HS-27A (cell line): ENCODE results near the gene FHOD1.

ENCODE experiments used
- DNase-seq: peaks from one replicate; pipeline ENCODE4 v3.0.0-alpha.2; 2012; ENCODE audit warnings: low read depth, missing footprints

FHOD1 gene

DNA sequence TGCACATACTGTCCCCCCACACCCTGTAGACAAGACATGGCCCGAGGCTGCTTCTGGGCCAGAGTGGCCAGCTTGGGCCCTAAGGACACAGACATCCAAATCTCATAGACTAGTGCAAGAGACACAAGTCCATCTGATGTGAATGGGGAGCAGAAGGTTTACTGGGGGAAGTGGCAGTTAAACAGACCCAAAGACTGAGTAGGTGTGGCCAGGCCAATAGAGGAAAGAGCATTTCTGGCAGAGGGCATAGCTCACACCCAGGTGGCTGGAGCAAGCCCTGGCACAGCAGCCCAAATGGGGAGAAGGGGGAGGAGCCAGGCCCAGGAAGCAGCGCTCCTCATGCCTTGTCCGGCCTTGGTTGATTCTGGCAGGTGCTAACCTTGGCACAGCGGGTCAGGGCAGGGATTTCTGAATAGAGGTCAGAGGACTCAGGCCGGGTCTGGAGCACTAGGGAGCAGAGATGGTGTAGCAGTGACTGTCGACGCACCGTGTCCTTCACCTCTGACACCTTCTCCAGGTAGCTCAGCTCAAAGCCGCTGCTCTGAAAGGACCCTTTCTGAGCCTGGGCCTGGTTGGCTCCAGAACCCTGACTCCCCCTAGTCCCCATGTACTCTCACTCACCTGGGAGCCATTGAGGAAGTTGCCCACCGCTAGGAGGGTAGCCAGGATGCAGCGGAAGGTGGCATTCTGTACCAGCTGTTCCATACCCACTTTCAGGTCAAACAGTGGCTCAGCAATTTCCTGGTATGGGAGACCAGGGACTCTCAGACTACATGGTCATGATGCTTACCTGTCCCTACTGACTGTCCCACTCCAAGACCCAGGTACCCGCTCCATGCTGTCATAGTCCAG lies 16.2 kb downstream of the FHOD1 start:
- no peak for DNase-seq

DNA sequence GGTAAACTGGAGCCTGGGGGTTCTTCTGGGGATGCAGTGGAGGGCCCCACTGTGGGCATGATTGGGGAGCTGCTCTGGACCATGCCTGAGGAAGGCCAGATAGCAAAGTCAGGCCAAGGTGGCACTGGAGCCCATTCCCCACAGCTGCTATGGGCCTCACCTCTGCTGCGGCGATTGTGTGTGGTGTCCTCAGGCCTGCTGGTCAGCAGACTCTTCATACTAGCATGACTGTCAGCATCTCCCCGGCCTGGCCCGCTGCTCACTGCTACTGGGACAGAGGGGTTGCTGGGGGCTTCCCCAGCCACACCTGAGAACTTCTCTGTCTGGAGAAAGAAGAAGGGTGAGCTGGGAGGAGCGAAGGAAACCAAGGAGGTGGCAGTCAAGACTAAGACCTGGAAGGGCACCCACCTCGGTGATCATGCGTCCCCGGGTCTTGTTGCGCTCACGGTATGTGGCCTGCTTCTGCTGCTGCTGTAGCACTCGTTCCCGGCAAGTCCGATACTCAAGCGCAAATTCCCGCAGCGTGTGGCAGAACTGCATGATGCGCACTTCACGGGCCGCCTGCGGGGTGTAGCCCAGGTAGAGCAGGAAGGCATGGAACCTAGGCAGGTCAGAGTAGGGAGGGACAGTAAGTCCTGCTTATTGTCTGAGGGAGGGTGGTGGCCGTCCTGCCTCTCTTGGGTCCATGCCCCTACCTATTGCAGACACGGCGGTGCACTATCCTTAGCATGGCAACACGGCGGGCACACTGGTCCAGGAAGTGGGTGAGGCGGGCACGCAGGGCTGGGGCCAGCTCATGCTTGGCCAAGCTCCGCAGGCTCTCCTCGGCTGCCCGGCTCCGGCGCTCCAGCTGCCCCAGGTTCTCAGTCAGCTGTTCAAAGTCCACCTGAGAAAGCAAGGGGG lies 17.1 kb downstream of the FHOD1 start:
- DNase-seq = no peak

DNA sequence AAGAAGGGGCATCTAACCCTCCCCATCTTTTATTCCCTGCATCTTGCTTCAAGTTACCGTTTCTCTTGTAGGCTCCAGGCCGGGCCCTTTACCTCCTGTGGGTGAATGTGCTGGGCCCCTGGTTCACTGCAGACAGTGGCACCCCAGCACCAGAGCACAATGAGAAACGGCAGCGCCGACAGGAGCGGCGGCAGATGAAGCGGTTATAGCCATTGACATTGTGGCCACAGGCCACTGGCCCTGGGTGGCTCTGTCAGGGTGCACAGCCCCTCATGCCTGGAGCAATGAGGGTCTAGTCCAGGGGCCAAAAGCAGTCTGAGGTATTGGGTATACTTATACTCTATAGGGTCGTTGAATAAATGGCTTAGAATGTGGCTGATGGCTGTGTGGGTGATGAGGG lies 18.4 kb downstream of the FHOD1 start:
- DNase-seq = no peak

DNA sequence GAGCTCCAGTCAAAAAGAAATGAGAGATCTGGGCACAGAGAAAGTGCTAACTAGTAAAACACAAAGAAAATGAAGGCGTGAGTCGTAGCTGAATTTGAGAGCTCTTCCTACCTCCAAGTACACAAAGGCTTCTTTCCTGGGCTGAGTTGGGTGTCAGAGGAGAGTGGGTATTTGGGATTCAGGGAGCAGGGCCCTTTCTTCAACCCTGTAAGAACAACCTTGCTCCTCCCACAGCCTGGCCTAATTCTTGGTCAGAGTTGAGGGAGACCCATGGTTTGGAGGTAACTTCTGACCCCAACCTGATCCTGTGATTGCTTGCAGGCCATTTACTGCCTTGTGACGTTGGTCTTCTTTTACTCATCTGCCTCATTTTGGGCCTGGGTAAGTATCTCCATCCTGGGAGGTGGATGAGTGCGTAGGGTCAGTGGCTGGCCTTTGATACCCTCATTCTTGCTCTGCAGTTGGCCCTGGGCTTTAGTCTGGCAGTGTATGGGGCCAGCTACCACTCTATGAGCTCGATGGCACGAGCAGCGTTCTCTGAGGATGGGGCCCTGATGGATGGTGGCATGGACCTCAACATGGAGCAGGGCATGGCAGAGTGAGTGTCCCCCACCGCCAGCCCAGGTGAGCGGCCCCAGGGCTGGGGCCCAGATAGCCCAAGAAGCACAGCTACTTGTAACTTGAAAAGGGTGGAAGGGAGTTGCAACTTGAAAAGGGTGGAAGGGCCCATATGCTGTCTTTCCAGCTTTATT lies 19.1 kb downstream of the FHOD1 start:
- DNase-seq = no peak

DNA sequence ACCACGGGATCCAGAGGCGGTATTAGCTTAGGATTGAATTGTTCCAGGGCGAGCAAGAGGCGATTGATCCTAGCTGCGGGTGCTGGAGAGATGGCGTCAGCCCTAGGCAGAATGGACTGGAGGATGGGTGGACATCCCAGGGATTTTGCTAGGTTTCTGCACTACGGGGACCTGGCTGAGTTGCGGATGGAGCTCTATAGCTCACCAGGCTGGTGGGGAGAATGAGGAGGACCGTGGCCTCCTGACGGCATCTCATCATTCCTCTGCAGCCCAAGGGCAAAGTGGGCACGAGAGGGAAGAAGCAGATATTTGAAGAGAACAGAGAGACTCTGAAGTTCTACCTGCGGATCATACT lies 19.7 kb downstream of the FHOD1 start:
- no peak for DNase-seq

DNA sequence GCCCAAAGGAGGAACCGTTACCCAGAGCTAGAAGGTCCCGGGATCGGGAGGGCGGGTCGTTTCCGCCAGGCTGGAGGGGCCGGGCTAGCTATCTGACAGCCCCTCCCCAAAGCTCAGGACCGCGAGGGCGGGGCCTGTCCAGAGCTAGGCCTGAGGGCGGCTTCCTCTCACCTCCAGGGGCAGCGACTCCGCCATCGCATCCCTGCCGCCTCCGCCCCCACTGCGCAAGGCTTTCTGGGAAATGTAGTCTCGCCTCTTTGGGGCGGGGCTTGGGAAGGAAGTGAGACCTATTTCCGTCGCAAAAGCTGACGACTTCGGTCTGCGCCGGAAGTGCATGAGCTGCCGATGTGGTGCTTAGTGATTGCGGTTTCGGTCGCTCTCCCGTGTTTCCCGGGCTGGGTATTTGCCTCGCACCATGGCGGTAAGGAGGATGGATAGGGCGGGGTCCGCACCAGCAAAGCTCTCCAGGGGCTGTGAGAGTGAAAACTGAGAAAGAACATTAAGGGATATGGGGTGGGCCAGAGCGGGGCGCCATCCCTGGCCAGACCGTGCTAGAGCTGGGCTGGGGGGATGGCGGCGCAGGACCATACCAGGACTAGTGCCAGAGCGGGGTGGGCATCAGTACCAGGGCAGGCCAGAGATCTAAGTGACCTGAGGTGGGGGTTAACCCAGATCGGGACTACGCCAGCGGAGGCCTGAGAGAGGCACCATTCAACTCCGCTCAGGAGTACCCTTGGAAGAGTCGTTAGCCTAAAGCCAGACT lies 20.3 kb downstream of the FHOD1 start, which contains the start of gene TMEM208:
Gene TMEM208, plus strand, starts transcription at position 327 of the 763 bp plus-strand sequence. Its CDS starts 89 bp downstream, at position 416.
- peak; percentile 97 for DNase-seq

- DNase-seq = no peak
Measured at GRCh38 chr16:67226295-67226803, 20.9 kb downstream of the FHOD1 start.

DNA sequence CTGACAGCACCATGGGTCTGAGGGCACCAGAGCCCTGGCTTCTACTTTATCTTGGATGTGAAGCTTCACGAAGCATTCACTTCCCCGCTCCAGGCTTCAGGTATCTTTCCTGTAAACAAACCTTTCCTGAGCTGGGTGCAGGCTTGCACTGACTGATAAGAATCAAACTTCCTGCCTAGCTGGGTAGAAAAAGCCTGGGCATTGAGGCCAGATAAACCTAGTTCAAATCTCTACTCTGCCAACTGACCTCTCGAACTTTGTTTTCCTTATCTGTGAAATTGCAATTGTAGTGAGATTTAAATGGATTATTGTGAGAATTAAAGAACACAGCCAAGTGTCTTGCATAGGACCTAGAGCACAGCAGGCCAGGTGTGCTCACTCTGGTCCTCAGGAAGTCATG lies 23.3 kb downstream of the FHOD1 start:
- DNase-seq = no peak

DNA sequence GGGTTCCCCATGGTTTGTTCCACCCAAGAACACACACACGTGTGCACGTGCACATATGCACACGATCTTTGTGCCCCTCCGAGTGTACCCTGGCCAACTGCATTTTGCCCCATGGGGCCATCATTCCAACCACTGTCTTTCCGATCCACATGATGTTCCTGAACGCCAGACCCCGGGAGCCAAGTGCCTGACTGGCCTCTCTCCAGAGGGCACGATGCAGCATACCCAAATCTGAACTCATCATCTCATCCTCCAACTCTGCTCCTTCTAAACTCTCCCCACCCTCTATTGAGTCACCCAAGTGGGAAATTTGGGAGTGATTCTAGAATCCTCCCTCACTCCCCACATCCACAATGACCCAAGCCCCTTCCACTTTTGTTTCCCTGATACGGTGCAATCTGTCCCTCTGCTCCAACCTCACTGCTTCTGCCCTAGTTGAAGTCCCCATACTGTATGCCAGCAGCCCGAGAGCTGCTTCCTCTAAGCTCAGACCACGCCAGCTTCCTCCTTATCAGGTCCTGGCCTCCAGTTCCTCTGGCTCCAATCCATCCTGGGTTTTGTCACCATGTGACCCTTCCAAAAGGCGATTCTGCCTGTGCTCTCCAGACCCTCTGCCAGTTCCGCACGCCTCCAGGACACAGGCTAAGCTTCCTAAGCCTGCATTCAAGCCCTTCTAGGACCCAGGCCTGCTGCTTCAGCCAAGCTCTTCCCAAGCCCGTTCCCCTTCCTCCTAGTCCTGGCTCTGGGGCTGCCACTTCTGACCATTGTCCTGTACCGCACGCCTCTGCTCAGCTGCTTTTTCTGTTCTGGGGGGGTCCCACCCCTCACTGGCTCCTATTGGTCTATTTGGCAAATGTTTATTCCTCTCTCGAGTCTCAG lies 30.4 kb downstream of the FHOD1 start:
- no peak for DNase-seq

DNA sequence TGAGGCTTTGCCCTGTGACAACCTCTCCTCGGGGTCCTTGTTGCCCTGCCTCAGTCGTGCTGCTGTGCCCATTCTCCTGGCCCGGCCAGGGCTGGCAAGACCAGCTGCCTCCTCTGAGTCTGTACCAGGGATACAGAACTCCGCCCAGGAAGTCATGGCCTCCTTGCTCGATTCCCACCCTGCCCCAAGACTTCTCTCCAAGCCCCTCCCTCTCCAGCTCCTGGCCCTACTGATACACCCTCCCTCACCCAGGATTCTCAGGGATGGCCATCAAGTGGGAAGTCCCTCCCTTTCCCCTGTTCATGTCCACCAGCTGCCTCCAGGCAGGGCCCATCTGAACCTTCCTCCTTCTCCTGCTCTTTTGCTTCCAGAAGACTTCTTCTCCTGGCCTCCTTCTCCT lies 31.6 kb downstream of the FHOD1 start:
- DNase-seq = no peak

DNA sequence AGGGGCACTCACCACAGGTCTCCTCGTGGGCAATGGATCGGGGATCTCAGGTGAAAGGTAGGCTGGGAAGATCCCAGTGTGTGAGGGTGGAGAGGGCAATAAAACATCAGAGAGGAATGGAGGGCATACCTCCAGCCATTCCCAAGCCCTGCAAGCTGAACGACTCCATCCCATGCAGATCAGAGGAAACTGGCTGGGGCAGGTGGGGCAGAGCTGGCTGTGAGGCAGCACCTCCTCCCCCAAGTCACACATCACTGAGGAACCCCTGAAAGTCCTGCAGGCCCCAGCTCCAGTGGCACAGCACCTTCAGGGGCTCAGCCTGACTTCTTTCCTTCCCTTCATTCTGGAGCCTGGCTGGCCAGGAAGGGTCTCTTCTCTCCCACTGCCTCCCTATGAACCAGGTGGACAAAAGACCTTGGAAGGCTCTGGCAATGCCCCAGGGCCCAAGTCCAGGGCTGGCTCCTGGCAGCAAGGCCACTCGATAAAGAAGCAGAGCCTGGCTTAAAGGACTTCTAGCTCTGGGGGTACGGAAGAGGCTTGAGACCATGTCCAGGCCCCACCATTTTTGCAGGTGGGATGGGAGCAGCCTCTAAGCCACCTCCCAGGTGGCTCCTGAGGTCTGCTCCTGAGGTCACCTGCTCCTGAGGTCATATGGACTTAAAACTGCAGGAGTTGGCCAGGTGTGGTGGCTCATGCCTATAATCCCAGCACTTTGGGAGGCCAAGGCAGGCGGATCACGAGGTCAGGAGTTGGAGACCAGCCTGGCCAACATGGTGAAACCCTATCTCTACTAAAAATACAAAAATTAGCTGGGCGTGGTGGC lies 33.9 kb downstream of the FHOD1 start:
- no peak for DNase-seq

DNA sequence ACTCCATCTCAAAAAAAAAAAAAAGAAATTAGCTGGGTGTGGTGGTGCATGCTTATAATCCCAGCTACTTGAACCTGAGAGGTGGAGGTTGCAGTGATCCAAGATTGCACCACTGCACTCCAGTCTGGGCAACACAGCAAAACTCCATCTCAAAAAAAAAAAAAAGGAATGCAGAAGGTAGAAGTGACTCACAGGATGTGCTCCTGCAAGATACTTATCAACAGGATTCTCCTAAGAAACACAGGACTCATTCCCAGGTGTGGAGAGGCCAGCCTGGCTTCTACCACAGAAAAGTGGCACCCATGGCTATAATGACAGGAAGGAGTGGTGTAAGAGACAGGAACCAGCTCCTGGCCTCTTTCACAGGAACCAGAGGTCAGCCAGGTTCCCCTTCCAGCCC lies 34.5 kb downstream of the FHOD1 start:
- no peak for DNase-seq

- DNase-seq = no peak
Measured at GRCh38 chr16:67211674-67212073, 35.6 kb downstream of the FHOD1 start.

DNA sequence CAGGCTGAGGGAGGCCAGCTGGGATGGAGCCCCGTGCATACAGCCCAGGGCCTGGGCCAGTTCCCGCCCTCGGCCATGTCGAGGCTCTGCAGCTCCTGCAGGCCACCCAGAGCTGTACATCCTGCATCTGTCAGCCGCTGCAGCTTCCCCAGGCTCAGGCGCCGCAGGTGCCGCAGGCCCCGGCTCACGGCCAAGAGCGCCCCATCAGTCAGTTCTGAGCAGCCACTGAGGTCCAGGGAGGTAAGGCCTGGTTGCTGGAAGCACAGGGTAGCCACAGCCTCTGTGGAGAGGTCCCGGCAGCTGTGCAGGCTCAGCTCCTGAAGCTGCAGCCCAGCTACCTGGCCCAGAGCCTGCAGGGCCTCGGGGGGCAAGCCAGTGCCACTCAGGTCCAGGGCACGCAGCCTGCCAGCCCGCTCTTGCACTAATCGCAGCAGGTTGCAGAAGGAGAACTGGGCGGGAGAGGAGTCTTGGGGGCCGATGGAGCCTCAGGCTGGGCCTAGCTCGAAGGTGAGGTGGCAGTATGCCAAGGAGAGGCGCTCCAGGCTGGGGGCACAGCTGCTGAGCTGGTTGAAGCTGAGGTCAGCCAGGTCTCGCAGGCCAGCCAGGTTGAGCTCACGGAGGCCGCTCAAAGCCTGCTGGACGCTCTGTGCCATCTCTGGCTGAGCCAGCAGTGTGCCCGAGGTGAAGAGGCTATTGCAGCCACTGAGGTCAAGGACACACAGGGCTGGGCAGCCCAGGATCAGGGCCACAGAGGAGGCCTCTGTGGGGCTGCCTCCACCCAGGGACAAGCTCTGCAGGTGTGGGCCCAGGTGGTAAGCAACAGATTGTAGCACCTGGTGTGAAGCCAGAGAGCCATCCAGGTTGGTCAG lies 37.0 kb downstream of the FHOD1 start:
- no peak for DNase-seq

DNA sequence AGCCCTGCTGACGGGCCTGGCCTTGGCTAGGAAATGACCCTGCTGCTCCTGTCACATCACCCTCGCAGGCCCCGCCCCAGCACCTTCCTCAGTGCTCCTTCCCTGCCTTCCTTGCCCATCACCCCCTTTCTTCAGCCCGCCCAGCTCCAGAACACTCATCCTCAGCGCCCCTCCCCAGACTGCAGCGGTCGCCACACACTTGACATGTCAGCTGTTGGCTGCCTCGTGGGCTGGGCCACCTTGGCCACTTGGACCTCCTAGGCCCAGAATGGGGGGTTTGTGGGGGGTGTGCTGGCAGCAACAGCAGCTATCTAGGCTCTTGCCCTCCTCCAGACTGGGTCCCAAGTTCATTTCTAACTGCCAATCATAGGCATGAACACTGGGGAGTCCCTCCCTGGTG lies 37.7 kb downstream of the FHOD1 start:
- DNase-seq = no peak

GRCh38 chr16:67208154-67208896 lies 39.0 kb downstream of the FHOD1 start:
- DNase-seq = no peak

DNA sequence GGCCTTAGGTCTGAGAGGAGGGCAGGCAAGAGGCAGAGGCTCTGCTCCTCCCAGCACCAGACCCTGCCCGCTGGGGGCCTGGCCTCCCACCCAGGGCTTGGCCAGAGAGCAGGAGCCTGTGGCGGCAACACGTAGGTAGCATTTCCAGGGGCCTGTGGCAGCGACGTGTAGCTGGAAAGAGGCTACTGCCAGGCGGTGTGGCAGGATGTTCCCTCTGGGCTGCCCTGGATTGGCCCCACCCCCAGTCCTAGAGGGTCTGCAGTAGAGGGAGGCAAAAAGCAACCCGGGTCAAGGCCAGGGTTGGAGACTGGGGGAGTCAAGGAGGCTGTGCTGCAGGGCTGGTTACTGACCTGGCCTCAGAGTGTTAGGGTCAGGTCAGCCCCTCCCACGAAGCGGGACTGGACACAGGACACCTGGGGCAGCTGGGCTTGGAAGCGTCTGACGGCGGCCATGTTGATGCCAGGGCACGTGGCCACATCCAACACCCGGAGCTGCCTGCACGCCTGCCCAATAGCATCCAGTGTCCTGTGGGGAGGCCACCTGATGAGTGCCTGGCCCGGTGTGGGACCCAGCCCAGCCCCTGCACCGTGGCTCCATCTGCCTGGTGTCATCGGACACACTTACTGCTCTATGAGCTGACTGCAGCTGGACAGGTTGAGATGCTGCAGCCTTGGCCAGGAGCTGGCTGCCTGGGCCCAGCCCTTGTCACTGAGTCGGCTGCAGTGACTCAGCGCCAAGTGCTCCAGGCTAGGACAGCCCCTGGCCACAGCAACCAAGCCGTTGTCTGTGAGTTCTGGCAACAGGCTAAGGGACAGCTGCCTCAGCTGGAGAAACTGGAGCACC lies 39.8 kb downstream of the FHOD1 start:
- DNase-seq = no peak
